MV-4-11 (cell line): Measurements from ENCODE around the gene CDCA4.
"Not testable (repeated sequence)": the region's sequence is repeated elsewhere in the genome, so short reads cannot be mapped to it uniquely, and the experiment has no call there.

Source experiments
- DNase-seq: peaks from one replicate; lab custom pipeline; 2025; lab: John Stamatoyannopoulos, UW

Gene CDCA4

GRCh38 chr14:105058521-105059034 is 37.7 kb upstream of the CDCA4 start:
- DNase-seq, result no peak

DNA sequence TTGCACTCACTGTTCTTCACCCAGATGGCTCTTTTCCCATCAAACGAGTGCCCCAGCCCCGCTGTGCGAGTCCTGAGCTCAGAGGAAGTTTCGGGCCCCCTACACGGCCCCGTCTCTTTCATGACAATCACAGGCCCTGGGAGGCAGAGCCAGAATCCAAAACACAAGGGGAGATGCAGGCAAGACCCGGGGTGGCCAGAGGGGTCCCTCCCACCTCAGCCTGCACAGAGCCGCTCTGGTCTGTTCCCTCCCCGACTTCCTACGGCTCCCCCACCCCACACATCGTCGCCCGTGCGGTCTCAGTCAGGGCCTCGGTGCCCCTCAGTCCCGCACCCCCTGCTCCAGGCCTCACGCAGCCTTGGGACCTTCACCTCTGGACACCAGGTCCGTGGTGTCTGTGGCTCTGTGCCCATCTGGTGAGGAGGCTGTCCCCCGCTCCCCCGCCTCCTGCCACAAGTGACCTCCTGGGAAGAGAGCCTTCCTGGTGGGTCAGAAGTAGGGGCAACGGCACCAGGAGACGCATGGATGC is 35.5 kb upstream of the CDCA4 start:
- DNase-seq, result no peak

DNA sequence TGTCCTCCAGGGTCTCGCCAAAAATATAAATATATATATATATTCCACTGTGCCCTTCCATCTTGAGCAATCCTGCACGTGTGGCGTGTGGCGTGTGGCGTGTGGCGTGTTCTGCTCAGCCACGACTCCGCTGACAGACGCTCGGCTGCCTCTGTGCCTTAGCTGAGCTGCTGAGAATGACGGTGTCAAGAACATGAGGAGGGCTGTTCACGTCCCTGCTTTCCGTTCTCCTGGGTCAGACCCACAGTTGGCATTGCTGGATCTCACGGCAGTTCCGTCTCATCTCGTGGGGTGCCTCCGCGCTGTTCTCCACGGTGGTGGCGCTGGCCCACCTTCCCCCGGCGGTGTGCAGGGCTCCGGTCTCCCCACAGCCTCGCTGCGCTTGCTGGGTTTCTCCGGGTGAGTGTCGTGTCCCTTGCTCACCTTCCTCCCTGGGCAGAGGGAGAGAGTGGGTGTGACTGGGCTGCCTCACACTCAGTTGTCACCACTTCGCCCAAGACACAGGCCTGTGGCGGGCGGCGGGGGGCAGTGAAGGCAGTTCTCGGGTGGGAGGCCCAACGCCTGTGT is 34.9 kb upstream of the CDCA4 start:
- no peak for DNase-seq

DNA sequence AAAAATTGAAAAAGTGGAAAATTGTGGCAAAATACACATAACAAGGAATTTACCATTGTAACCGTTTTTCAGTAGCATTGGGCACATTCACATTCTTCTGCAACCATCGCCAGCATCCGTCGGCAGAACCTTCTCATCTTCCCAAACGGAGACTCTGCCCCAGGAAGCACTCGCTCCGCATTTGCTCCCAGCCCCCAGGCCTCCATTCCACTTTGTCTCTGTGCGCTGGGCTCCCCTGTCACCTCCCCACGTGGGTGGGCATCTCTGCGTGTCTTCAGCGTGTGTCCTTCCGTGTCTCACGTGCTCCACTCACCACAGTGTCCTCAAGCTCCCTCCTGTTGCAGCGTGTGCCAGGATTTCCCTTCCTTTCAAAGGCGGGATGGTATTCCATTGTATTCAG is 34.5 kb upstream of the CDCA4 start:
- DNase-seq, result no peak

DNA sequence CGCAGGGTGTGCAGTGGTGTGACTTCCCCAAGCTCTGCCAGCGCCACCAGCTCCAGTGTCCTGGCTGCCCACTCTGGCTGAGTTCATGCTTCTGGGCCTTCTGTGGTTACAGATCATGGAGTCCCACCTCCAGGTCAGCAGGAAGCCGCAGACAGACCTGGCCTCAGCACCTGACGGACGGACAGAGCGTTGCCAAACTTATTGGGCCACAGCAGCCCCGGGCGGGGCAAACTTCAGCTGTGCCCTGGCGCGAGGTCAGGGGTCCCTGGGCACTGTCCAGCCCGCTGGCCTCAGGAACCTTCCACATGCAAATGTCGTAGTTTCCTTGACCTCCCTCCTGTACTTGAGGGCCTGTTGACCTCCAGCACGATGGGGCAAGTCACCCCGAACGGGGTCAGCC is 33.1 kb upstream of the CDCA4 start:
- no peak for DNase-seq

DNA sequence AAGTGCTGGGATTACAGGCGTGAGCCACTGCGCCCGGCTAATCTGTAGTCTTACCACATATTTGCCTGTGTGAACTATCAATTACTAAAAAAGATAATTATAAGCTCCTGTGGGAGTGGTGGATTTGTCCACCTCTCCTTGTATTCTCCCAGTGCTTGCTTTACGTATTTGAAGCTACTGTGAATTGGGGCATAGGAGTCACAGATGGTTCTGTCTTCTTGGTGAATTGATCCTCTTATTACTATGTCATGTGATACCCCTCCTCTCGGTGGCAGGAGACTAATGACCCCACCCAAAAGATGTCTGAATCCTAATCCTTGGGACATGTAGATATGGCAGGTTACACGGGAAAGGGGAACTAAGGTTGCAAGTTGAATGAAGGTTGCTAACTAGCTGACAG is 32.5 kb upstream of the CDCA4 start:
- no peak for DNase-seq

GRCh38 chr14:105052110-105052458 is 31.2 kb upstream of the CDCA4 start:
- DNase-seq, result no peak

GRCh38 chr14:105051182-105052109 is 30.6 kb upstream of the CDCA4 start:
- DNase-seq, result no peak

GRCh38 chr14:105050551-105050897 is 29.6 kb upstream of the CDCA4 start:
- no peak for DNase-seq

GRCh38 chr14:105049753-105050550 is 29.1 kb upstream of the CDCA4 start:
- DNase-seq, result no peak

DNA sequence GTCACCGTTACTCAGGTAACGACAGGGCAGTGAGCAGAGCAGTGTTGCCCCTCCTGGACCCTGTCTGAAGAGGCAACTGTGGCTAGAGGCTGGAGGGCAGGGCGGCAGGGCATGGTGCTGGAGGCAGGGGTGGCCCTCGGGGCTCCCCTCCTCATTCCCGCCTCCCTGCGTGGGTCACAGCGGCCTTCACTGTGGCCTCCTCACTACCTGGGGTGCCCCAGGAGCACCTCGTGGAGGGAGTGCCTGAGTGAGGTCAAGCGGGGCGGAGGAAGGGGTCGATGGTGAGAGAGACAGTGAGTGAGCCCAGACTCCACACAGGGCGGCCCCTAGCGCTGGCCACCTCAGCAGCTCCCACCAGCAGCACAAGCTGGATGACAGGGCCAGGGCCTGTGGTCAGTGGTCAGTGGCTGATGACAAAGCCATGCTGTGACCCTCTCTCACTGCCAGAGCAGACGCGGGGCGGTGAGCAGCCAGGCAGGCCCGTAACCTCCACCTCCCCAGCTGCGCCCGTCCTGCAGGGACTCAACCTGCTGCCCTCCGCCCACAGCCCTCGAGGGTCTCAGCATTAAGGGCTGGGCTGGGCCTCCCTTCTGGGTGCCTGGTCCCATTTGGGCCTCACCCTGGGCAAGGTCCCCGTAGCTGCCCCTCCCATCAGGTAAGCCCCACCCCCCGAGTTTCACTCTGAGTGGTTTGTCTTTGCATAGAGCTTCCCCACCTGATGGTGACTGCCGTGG is 26.6 kb upstream of the CDCA4 start:
- DNase-seq, result no peak

DNA sequence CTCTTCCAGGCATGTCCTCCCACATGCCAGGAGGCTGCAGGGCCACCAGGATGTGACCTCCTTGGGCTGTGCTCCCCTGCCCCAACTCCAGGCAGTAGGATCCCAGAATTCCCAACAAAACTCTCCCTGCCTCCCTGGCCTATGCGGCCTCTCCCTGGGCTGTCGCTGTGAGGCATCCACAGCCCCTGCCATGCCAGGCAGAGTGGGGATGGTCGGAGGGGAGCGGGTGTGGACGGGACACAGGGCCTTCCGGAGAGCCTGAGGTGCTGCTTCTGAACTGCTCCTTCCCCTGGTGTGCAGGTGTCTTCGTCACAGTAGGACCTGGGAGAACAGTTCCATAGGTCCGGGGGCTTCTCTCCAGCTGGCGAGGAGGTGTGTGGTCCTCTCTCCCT is 26.0 kb upstream of the CDCA4 start:
- DNase-seq, result no peak

- DNase-seq, result peak; percentile 89
These were observed 24.9 kb upstream of the CDCA4 start for GRCh38 chr14:105045710-105046326.

DNA sequence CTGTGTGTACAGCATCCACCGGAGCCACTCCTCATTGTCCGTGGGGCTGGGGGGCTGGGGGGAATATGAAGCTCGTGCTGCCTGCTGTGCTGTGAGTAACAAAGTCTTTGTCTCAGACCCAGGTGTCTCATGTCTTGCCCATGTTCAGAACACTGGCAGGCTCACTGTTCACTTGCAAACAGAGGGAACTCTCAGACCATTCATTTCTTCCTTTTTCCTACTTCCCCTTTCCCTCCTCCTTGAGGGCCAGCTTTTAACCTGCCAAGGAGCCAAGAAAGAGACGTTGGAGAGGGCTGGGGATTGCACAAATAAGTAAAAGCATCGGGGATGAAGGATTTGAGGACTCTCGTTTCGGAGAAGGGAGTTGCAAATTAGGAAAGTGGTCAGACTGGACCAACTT is 22.8 kb upstream of the CDCA4 start:
- peak; percentile 69 for DNase-seq

DNA sequence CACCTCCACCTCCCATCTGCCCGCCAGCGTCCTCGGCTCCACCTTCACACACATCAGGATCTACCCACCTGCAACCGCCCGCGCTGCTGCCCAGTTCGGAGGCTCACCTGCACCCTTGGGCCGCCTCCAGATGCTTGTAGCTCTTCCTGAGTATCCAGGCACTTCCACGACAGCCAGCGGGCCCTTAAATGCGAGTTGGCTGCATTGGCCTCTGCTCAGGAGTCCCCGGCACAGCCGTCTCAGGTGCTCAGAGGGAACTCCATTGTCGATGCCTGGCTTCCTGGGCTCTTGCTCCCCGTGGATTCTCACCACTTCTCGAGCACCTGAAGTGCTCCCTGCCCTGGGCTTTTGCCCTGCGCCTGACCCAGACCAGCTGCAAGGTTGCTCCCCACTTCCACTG is 21.9 kb upstream of the CDCA4 start:
- DNase-seq, result no peak

DNA sequence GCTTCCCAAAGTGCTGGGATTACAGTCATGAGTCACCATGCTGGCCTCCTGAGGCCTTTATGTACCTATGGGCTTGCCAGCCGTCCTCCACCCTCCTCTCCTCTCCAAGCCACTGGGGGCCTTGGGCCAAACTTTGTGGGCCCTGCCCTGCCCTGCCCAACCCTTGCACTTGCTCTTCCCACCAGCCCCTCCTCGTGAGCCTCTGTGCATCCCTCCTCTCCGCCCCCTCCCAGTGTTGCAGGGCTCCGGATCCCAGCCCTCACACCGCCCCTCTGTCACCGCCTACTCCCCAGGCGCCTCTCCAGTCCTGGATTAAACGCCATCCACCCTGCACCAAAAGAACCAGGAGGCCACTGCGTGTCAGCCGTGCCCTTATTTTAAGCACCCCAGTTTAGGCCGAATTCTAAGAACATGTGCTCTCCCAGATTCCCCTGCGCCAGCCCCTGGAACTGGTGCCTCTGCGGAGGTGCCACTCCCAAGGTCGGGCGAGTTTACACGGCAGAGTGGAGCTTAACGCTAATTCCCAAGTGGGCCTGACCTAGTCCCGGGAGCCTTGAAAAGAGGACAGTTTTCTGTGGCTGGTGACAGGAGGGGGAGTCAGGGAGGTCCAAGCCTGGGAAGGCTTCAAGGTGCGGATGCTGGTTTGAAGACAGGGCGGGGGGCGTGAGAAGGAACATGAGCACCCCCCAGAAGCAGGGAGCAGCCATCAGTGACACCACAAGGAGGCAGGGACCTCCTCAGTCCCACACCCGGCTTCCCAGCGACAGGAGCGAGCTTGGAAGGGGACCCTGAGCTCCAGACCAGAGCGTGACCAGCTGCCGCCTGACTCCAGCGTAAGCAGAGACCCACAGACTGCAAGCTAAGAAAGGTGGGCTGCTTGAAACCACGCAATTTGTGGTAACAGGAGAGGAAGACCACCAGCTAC is 21.2 kb upstream of the CDCA4 start:
- DNase-seq, result no peak

- no peak for DNase-seq
These were observed 18.7 kb upstream of the CDCA4 start for GRCh38 chr14:105039458-105040205.

- not testable (repeated sequence) for DNase-seq
These were observed 14.7 kb upstream of the CDCA4 start for GRCh38 chr14:105035616-105036015.

DNA sequence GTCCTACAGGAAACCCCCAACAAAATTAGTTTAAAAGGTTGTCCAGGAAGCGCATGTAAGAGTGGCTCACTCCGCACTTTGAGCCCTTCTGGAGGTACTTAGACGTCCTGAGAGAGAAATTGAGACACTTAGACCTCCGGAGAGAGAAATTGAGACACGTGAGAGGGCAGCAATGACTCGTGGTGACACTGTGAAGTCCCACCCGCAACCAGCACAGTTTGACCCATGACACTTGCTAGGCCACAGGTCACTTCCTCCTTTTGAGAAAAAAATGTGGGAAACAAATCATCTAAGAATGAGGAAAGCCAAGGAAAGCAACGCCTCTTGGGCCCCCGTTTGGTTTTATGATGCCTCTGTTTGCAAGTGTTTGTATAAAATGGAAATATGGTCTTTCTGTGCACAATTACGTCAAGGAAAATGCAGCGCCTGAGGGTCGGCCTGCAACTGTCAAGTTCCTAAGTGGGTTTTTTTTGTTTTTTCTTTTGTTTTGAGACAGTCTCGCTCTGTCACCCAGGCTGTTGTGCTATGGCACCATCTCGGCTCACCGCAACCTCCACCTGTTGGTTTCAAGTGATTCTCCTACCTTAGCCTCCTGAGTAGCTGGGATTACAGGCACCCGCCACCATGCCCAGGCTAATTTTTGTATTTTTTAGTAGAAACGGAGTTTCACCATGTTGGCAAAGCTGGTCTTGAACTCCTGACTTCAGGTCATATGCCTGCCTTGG is 13.6 kb upstream of the CDCA4 start:
- peak; percentile 86 for DNase-seq
